Smooth muscle cell (in vitro differentiated cells): ENCODE measurements around the gene TSEN2. TPM values are rescaled to one million over a fixed set of nuclear protein-coding genes. Genes with fewer than 3 reads are reported as not detected.

Experiments used
- DNase-seq: peaks from one replicate; lab custom pipeline; 2025; ENCODE audit not compliant: unreplicated experiment; lab: John Stamatoyannopoulos, UW
- H2AFZ ChIP-seq: fragments of 200-600 bp; sonication (generic); 2 replicates; pipeline ENCODE4 v1.6.0; 2016; ENCODE audit warnings: antibody characterized with exemption, low read depth, mild to moderate bottlenecking
- H3F3A ChIP-seq: fragments of 200-600 bp; sonication (generic); 2 replicates; pipeline ENCODE4 v1.6.0; 2017; ENCODE audit warnings: antibody characterized with exemption, low read depth
- H3K27ac ChIP-seq: fragments of 200-600 bp; sonication (generic); 2 replicates; pipeline ENCODE4 v1.5.1; 2016; ENCODE audit warnings: low read depth, mild to moderate bottlenecking
- H3K27me3 ChIP-seq: fragments of 200-600 bp; sonication (generic); 2 replicates; pipeline ENCODE4 v1.6.1; 2016; ENCODE audit warnings: low read depth, mild to moderate bottlenecking
- H3K36me3 ChIP-seq: fragments of 200-600 bp; sonication (generic); 2 replicates; pipeline ENCODE4 v1.5.1; 2016; ENCODE audit warnings: low read depth
- H3K4me1 ChIP-seq: fragments of 200-600 bp; sonication (generic); 2 replicates; pipeline ENCODE4 v1.5.1; 2016; ENCODE audit warnings: low read depth
- H3K4me2 ChIP-seq: fragments of 200-600 bp; sonication (generic); 2 replicates; pipeline ENCODE4 v1.6.0; 2016; ENCODE audit warnings: mild to moderate bottlenecking
- H3K4me3 ChIP-seq: fragments of 200-600 bp; sonication (generic); 2 replicates; pipeline ENCODE4 v1.5.1; 2016; ENCODE audit warnings: mild to moderate bottlenecking
- H3K79me2 ChIP-seq: fragments of 200-600 bp; sonication (generic); 2 replicates; pipeline ENCODE4 v1.6.0; 2016; ENCODE audit warnings: low read depth, mild to moderate bottlenecking
- H3K9ac ChIP-seq: fragments of 200-600 bp; sonication (generic); 2 replicates; pipeline ENCODE4 v1.6.0; 2016; ENCODE audit warnings: low read depth
- H3K9me3 ChIP-seq: fragments of 200-600 bp; sonication (generic); replicated peaks from 2 replicates; pipeline ENCODE4 v1.5.1; 2016; ENCODE audit warnings: low read depth
- H4K20me1 ChIP-seq: fragments of 200-600 bp; sonication (generic); 2 replicates; pipeline ENCODE4 v1.6.0; 2016; ENCODE audit warnings: low read depth
- CTCF ChIP-seq: fragments of 200-600 bp; sonication (generic); IDR thresholded peaks from 2 replicates; pipeline ENCODE4 v1.5.1; 2017; ENCODE audit warnings: borderline replicate concordance, mild to moderate bottlenecking, antibody characterized with exemption; ENCODE audit not compliant: insufficient read depth, poor library complexity, severe bottlenecking
- WGBS: methylation state at CpG from one replicate; pipeline ENCODE4 v1.1.7; 2016; ENCODE audit warnings: low lambda C conversion rate; 5-methylcytosine and 5-hydroxymethylcytosine counted together
- polyA plus RNA-seq: library from polyadenylated mRNA; unstranded; fragments of >200 nt; fragmentation: Nextera tagmentation; extraction: Ambion mirVana; gene quantifications from 2 replicates; pipeline ENCODE4 v1.2.1, GENCODE V29; 2016
- total RNA-seq: library from RNA; depleted of rRNA; stranded (reverse); fragments of >200 nt; gene quantifications from 2 replicates; pipeline ENCODE4 v1.2.3, GENCODE V29; 2014

TSEN2 gene
- total RNA-seq = 3.9 and 4.8 TPM in 2 replicates
- 2.3 and 3.6 TPM in 2 replicates for polyA plus RNA-seq

- DNase-seq = peak; percentile 83
- peak within 1 kb of the TSS; percentile 24 for H3K9ac ChIP-seq
- WGBS = under 1% methylated on average over 68 of the region's 69 CpGs
- no peaks in the 10 kb centered on the region for H4K20me1 ChIP-seq
- no peaks in the 10 kb centered on the region for H3K79me2 ChIP-seq
- peak; percentile 12 for TF ChIP-seq CTCF
- H2AFZ ChIP-seq = peak within 1 kb of the TSS; percentile 98
- peak within 1 kb of the TSS; percentile 78 for H3K4me3 ChIP-seq
- H3K4me2 ChIP-seq = peak within 1 kb of the TSS; percentile 95
- no peaks in the 10 kb centered on the region for H3K36me3 ChIP-seq
- H3K4me1 ChIP-seq = peaks cover 14% of the 10 kb centered on the region
- H3K9me3 ChIP-seq = no peaks in the 10 kb centered on the region
- H3K27me3 ChIP-seq = no peaks in the 10 kb centered on the region
- H3K27ac ChIP-seq = peak within 1 kb of the TSS; percentile 24
- no peaks in the 10 kb centered on the region for H3F3A ChIP-seq
Measured at GRCh38 chr3:12484198-12484982, at the start of gene TSEN2. Gene TSEN2 (plus strand): TSS chr3:12484480. CDS start chr3:12489801, 5,321 bp downstream.

- Histone ChIP-seq H3K4me2 (no peak overlapping the region), H3K36me3 (no peaks in the 10 kb centered on the region), H3K27ac (no peak overlapping the region), H3K4me3 (no peak overlapping the region), H2AFZ (no peak overlapping the region), H4K20me1 (no peaks in the 10 kb centered on the region), H3K4me1 (no peaks in the 10 kb centered on the region), H3K27me3 (no peaks in the 10 kb centered on the region), H3K79me2 (no peaks in the 10 kb centered on the region), H3K9ac (no peak overlapping the region), H3F3A (no peaks in the 10 kb centered on the region), H3K9me3 (no peaks in the 10 kb centered on the region)
- no peak for DNase-seq
- TF ChIP-seq CTCF = no peak
- WGBS = 82% methylated on average over 12 of the region's 12 CpGs
Measured at GRCh38 chr3:12436514-12437220, 47.6 kb upstream of the TSEN2 start.

- no peak overlapping the region for H3K9ac ChIP-seq
- H3K4me3 ChIP-seq = no peak overlapping the region
- H3K9me3 ChIP-seq = no peaks in the 10 kb centered on the region
- WGBS = 94% methylated on average over 6 of the region's 6 CpGs
- DNase-seq = no peak
- H3K27me3 ChIP-seq = no peaks in the 10 kb centered on the region
- no peak overlapping the region for H2AFZ ChIP-seq
- H3K4me2 ChIP-seq = no peak overlapping the region
- no peaks in the 10 kb centered on the region for H3F3A ChIP-seq
- H3K79me2 ChIP-seq = no peaks in the 10 kb centered on the region
- H3K4me1 ChIP-seq = no peaks in the 10 kb centered on the region
- TF ChIP-seq CTCF = no peak
- H3K36me3 ChIP-seq = no peaks in the 10 kb centered on the region
- H3K27ac ChIP-seq = no peak overlapping the region
- no peaks in the 10 kb centered on the region for H4K20me1 ChIP-seq
Measured at GRCh38 chr3:12437221-12437605, 47.1 kb upstream of the TSEN2 start.
